ENCODE data around the gene CCDC73.
"Not testable (repeated sequence)": the region's sequence is repeated elsewhere in the genome, so short reads cannot be mapped to it uniquely, and the experiment has no call there.

The CCDC73 gene

GRCh38 chr11:32792948-32793475 is 1.4 kb downstream of the CCDC73 start:
- peak; percentile 64 for DNase-seq

DNA sequence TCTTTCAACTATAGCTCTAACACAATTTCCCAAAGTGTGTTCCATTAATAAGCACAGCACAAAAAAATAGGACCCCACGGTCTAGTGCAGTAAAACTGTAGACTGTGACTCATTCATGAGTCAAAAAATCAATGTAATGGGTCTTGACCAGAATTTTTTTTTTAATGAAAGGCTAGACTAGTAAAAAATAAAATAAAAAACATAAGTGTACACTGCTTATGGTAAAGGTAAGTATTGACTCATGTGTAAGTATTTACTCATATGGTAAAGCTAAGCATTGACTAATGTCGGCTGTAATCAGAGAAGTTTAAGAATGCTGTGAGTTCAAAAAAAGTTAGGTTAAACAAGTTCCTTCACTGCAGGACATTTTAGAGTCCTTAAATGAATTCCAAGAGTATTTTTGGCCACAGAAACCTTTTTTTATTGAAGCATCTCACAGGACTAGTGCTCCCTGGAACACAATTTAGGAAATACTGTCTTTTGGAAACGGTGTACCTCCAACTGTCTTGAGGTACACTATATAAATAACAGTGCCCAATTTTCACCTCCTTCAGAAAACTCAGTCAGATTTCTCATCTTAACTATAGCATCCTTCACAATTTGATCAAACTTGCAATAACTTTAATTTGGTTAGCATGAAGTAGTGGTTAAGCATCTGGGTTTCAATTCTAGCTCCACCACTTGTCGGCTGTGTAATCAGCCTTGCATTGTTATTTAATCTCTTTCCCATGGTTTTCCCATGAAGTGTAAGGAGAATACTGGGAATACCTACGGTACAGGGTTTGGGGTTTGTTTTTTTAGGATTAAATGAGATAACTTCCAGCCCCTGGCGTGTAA is 2.1 kb downstream of the CCDC73 start:
- DNase-seq, result no peak

- DNase-seq, result no peak
These were observed 3.5 kb downstream of the CCDC73 start for GRCh38 chr11:32790916-32791315.

- no peak for DNase-seq
These were observed 7.7 kb downstream of the CCDC73 start for GRCh38 chr11:32786811-32787210.

DNA sequence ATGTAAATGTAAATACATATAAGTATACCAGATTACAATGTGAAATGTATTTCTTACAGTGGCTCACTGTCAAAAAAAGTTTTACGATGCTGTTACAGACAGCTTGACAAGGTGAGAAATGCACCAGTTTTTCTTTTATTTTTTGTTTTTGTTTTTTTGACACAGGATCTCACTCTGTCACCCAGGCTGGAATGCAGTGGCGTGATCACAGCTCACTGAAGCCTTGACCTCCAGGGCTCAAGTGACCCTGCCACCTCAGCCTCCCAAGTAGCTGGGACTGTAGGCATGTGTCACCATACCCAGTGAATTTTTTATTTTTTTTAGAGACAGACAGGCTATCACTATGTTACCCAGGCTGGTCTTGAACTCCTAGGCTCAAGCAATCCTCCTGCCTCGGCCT is 9.2 kb downstream of the CCDC73 start:
- DNase-seq, result no peak

DNA sequence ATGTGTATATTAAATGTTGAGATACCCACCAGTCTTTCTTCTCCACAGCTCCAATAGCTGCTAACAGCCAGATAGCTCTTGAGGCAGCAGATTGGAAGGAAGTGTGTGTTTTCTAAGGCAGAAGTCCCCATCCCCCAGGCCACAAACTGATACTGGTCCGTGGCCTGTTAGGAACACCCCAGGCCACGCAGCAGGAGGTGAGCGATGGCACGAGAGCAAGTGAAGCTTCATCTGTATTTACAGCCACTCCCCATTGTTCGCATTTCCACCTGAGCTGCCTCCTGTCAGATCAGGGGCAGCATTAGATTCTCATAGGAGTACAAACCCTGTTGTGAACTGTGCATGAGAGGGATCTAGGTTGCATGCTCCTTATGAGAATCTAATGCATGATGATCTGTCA is 12.7 kb downstream of the CCDC73 start:
- DNase-seq, result no peak

GRCh38 chr11:32780839-32781238 is 13.6 kb downstream of the CCDC73 start:
- not testable (repeated sequence) for DNase-seq

GRCh38 chr11:32779136-32779535 is 15.3 kb downstream of the CCDC73 start:
- DNase-seq, result no peak

DNA sequence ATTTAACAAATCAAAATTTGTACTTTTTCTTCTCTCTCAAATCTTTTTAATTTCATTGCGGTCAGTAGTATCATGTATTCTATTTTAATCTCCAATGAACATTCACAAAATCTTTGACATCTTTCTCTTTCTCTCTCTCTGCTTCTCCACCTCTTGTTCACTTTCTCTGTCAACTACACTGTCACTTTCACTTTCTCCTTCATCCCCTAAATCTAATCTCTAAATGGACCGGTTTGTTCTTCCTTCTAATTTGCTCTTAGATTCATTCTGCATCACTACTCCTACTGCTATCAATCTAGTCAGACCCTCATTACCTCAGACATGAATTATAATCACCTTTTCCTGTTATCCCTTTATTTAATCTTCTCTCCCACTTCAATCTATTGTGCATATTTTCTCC is 18.6 kb downstream of the CCDC73 start:
- DNase-seq, result no peak

DNA sequence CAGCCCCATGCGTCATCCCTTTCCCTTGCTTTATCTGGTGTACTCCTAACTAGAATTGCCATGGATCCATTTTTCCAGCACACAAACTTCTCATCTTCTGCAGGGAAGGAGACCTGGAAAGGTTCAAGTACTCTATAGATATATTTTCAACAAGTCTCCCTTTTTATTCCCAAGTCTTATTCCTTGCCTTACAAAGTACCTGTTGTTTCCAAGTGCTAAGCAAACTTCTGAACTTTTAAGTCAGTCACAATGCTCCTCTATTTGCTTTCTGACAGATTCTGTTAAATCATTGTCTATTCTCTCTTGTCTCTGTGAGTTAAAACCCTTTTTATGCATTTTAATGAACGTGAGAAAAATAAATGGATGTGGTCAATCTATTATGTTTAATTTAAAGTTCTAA is 20.4 kb downstream of the CCDC73 start:
- no peak for DNase-seq

DNA sequence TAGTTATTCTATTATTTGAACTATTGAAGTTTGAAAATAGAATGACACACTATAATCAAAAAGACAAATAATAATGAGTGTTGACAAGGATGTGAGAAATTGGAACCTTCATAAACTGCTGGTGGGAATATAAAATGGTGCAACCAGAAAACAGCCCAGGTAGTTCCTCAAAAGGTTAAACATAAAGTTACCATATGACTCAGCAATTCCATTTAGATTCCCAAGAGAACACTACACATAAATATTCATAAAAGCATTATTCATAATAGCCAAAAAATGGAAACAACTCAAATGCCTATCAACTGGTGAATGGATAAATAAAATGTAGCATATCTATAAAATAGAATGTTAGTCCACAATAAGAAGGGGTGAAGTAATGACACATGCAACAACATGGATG is 21.7 kb downstream of the CCDC73 start:
- DNase-seq, result no peak

GRCh38 chr11:32761774-32762173 is 32.7 kb downstream of the CCDC73 start:
- not testable (repeated sequence) for DNase-seq

DNA sequence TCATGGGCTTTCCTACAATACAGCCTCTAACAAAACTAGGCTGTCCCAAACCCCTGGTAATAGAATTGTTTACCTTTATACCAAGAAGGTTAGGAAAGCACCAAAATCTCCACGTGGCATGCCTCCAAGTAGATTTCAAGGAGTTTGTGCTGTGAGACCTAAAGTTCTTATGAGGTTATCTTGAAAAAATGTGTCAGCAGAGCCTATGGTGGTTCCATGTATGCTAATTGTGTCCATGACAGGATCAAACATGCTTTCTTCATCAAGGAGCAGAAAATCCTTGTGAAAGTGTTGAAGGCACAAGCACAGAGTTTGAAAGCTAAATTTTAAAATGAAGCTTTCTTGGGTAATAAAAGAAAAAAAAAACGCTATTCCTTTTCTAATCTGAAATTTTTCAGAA is 36.2 kb downstream of the CCDC73 start:
- no peak for DNase-seq

DNA sequence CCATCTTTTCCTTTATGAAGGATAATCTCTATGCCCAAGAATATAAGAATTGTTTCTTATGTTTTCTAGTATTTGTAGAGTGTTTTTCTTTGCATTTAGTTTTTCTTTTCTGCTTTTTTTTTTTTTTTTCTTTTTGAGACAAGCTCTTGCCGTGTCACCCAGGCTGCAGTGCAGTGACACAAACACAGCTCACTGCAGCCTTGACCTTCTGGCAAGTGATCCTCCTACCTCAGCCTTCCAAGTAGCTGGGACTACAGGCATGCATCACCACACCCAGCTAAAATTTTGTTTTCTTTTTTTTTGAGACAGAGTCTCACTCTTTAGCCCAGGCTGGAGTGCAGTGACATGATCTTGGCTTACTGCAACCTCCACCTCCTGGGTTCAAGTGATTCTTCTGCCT is 41.3 kb downstream of the CCDC73 start:
- DNase-seq, result not testable (repeated sequence)

GRCh38 chr11:32752001-32752400 is 42.5 kb downstream of the CCDC73 start:
- no peak for DNase-seq

- no peak for DNase-seq
These were observed 43.1 kb downstream of the CCDC73 start for GRCh38 chr11:32751381-32751780.

DNA sequence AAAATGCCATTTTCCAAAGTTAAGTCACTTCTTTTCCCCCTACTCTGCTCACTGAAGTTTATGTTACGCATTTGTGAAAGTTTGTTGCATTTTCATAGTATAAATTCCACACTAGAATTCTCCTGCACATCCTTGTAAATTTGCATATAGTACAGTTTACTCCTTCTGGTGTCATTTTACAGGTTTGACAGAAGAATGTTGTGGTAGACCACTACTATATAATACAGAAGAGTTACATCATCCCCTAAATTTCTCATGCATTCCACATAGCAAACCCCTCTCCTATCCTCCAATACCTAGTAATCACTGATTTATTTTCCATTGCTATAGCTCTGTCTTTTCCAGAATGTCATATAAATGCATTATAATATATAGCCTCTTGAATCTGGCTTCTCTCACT is 64.5 kb downstream of the CCDC73 start:
- DNase-seq, result no peak

DNA sequence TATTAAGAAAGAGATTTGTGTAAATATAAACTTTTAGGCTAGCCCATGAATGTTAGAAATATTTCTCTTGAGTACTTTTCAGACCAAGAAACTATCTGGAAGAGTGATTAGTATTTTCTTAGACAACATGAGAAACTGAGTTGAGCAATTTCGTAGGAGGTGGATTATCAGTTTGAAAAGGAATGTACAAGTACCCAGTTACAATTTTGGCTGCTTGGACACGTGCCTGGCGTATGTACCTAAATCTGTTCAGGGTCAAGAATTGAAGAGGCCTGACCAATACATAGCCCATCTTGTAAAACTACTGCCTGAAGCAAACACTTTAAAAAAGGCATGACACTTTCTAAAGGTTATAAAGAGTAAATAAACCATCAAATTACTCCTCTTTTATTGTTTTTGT is 71.1 kb downstream of the CCDC73 start:
- DNase-seq, result no peak

DNA sequence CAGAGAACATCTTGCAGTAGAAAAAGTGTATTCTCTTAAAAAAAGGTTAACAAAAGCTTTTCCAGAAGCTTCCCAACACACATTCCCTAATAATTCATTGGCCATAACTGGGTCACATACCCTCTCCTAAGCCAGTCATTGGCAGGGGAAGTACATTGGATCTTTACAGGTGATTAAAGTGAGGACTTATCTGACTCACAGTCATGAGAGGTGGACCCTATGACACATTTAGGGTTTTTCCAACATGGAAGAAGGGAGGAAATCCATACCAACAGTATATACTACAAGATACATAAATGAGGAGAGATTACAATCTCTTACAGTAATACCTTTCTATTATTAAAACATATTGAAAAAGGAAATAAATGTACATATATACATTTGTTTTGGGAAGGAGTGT is 72.2 kb downstream of the CCDC73 start:
- no peak for DNase-seq

- no peak for DNase-seq
These were observed 81.0 kb downstream of the CCDC73 start for GRCh38 chr11:32713496-32713895.

DNA sequence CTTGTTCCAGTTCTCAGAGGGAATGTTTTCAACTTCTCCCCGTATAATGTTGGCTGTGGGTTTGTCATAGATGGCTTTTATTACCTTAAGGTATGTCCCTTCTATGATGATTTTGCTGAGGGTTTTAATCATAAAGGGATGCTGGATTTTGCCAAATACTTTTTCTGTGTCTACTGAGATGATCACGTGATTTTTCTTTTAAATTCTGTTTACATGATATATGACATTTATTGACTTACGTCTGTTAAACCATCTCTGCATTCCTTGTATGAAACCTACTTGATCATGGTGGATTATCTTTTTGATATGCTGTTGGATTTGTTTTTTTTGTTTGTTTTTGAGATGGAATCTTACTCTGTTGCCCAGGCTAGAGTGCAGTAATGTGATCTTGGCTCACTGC is 85.5 kb downstream of the CCDC73 start:
- DNase-seq, result not testable (repeated sequence)

DNA sequence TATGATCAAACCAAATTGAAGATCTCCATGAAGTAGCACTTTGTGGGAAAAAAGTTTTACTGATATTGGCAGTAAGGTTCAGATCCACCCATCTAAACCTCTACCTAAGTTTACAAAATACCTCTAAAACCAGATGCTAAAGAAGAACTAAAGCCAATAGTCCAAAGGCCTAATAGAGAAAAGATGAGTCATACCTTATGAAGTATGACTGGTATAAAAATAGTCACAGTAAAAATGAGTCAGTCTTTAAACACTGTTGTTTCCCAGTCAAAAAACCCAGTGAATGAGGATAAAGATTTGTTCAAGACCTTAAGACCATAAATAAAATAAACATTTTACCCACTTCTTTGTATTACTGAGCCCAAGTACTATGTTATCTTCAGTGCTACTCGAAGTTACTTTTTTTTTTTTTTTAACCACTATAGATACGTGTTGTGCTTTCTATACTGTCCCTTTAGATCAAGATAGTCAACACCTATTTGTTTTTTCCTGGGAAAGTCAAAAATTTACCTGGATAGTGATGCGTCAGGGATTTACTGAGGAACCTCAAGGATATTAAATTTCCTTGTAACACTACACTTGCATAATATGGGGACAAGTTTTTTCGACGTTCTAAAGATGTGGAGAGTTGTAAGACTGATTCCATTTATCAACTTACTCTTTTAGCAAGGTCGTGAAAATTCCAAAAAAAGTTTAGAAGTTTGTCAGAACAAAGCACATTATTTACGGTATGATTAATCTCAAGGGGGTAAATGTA is 87.3 kb downstream of the CCDC73 start:
- no peak for DNase-seq

DNA sequence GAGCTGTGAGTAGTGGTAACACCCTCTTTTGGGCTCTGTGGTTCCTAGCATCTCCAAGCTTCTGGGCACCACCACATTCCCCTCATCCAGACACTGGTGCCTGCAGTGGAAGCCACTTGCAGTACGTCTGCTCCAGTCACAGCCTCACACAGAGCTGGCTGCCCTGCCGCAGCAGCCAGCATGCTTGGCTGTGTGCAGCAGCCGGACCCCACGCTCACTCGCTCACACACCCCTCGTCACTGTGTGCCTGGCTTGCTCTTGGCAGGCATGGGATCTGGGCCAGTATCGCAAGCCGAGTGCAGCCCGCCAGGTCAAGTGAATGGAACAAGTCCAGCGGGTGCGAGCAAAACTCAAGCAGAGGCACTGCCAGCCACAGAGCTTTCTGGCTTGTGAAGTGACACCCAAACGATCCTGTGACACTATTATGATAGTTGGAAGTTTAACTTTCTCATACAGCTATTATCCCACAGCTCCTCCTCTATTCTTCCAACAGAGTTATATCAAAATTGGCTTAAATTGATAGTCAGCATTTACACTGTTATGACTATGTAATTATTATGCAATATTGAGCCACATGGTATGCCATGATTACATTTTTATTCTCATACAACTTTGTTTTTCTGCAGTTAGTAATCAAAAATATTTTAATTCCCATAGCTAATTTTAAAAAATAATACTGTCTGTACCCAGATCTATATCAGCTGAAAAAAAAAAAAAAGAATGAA is 89.0 kb downstream of the CCDC73 start:
- no peak for DNase-seq

Data from activated CD4-positive, CD25-positive, alpha-beta regulatory T cell treated with anti-CD3 and anti-CD28 coated beads, Interleukin-2, amount 50 U/mL, for 72 hours (primary cell).